Measurements from ENCODE around the gene REG3A.

REG3A gene

DNA sequence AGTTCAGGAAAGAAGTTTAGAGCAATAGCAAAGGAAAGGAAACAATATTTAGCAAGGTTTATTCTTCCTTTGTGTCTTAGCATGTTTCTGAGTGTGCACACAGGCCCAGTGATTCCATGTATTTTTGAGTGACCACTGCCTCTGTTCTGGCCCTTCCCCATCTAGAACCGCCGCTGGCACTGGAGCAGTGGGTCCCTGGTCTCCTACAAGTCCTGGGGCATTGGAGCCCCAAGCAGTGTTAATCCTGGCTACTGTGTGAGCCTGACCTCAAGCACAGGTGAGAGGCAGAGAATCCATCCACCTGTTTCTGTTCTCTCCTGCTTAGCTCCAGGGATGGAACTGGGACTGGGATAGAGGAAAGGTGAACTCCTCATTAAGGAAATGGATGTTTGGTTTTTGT, 36.9 kb downstream of the REG3A start:
- in situ Hi-C loops (cut with HindIII; ENCODE audit: low sequenced_read_pairs), result no loop called here

DNA sequence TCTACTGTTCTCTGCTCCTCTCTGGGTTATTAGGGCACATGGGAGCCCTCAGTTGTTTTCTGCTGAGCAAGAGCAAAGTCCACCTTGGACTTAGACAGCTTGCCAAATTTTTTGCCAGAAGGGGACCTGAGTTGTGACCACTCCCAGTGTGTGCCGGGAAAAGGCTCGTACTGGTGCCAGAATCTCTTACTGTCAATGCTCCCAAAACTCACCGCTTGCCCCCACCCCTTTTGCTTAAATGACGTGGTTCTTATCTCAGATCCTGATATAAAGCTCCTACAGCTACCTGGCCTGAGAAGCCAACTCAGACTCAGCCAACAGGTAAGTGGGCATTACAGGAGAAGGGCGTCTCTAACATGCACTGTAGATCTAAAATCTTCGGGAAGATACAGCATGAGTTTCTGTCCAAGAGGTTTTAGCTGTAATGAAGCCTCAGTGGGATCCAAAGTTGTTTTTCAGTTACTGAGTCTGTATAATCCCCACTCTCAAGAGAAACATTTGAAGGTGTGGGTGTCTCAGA, 39.3 kb downstream of the REG3A start, which contains the start of gene REG1A:
Gene REG1A (plus strand): TSS at position 295 of the 520 bp plus-strand sequence. CDS start 374 bp downstream, outside the sequence.
- in situ Hi-C loops (cut with HindIII; ENCODE audit: low sequenced_read_pairs), result no loop called here

DNA sequence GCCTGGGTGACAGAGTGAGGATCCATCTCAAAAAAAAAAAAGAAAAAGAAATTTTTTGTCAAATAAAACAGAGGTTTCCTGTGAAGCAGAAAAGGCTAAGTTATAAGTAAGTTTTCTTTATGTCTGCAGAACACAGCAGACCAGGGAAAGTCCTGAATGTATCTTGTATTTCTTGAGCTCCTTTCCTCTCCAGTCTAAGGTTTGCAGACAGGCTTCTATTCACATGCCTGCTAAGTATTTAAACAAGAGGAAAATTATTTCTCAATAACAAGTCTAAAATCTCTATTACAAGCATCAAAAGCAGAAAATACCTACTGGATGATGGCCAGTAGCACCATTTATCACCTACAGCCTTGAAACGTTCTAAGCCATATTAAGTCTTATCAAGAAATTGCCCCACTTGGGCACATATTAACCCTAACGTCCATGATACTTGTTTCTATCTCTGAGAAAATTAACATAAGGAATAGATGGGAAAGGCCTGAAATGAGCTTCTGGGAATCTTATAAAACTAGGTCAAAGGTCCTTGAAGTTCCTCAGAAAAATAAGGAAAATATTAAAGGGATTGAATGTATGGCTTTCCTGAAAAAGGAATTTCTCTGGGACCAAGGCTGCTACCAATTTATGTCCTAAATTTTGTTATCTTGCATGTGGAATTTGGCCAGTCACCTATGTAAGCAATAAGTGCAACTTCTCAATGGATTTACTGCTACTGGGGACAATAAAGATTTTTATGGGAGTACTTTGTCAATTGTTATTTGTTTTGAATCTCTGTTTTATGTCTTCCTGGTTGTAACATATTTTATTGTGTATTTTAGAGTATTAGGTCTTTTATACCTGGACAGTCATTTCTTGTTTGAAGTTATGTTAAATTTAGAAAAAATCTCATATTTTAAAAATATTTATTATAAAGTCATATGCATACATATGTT, 42.3 kb downstream of the REG3A start:
- in situ Hi-C loops (cut with HindIII; ENCODE audit: low sequenced_read_pairs), result no loop called here

DNA sequence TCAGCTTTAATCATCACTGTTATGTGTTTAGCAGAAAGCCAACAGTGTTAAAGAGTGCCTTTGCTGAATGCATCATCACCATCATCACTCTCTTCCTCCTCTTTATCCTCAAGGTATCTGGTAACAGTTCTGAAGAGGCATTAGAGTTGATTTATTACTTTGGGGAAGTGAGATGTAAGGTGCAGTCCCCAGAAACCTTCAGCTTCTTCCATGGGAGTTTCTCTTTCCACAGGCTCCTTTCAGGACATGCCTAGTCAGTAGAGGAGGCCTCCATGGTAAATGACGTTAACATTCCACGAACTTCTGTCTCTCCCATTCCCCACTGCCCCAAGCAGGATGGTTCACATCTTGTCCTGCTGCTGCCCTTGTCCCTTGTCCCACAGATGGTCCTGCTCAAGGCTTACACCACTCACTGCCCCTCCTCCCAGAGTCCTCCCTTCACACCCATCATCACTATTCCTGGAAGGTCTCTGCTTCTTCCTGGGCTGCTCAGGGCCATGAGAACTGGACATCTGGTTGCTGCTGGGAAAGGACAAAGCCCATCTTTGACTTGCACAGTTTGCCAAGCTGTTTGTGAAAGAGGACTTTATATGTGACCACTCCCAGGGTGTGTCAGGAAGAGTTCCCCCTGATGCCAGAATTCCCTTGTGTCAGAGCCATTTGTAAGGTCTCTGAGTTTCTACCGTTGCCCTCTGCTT, 44.6 kb downstream of the REG3A start:
- in situ Hi-C loops (cut with HindIII; ENCODE audit: low sequenced_read_pairs), result no loop called here

DNA sequence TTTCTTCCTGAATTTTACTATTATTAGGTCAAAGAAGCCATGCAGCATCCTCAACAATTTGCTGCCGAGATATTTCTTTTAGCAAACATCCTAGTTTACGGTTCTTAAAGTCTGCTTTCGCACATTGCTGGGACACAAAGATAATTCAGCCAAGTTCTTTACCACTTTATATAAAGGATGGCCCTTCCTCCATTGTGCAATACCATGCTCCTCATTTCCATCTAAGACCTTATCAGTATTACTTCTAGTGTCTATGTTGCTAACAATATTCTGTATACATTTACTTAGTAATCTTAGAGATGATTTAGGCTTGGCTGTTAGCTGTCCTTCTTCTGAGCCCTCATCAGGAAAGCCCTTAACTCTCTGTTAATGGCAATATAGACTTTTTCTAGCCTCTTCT, 47.3 kb downstream of the REG3A start:
- in situ Hi-C loops (cut with HindIII; ENCODE audit: low sequenced_read_pairs), result no loop called here
